ENCODE measurements around the gene MOCS3.

- no peak for TF ChIP-seq CTCF (conservative IDR thresholded peaks at IDR 0.05; ENCODE audit: low read depth, low read length)
- no peak for TF ChIP-seq FOS (IDR thresholded peaks at IDR 0.05; ENCODE audit: low read depth, low read length)
- no peak for TF ChIP-seq BHLHE40 (IDR thresholded peaks at IDR 0.05; ENCODE audit: low read depth, low read length)
- TF ChIP-seq POLR2A (IDR thresholded peaks at IDR 0.05; ENCODE audit: low read depth, low read length), result 0 out of 2 replicates have a peak, but pooled peaks have one; percentile 32
- TF ChIP-seq USF2 (IDR thresholded peaks at IDR 0.05; ENCODE audit: low read depth, low read length), result no peak
- TF ChIP-seq MAZ (IDR thresholded peaks at IDR 0.05; ENCODE audit: borderline replicate concordance, low read depth, low read length), result no peak
- no peak for TF ChIP-seq RAD21 (IDR thresholded peaks at IDR 0.05; ENCODE audit: low read length)
- no peak for TF ChIP-seq MXI1 (IDR thresholded peaks at IDR 0.05; ENCODE audit: borderline replicate concordance, low read depth, low read length)
- TF ChIP-seq NFE2L2 (IDR thresholded peaks at IDR 0.05; ENCODE audit: low read depth, low read length), result no peak
- TF ChIP-seq ELK1 (IDR thresholded peaks at IDR 0.05; ENCODE audit: borderline replicate concordance, low read depth, low read length), result no peak
- no peak for TF ChIP-seq CEBPB (IDR thresholded peaks at IDR 0.05; ENCODE audit: low read depth, low read length)
- TF ChIP-seq CHD1 (IDR thresholded peaks at IDR 0.05; ENCODE audit: low read depth, low read length), result no peak
- TF ChIP-seq MAFK (IDR thresholded peaks at IDR 0.05; ENCODE audit: low read depth, low read length), result no peak
- no peak for TF ChIP-seq RFX5 (IDR thresholded peaks at IDR 0.05; ENCODE audit: low read depth, low read length)
These were observed 25.8 kb upstream of the MOCS3 start for GRCh38 chr20:50932691-50933280.
